ENCODE measurements around the gene C11orf91.

GRCh38 chr11:33664166-33664565 lies 36.5 kb downstream of the C11orf91 start:
- TF ChIP-seq EZH2 (IDR thresholded peaks at IDR 0.05; ENCODE audit: borderline replicate concordance, low read depth, low read length, poor library complexity, severe bottlenecking) (no peak), CTCF (conservative IDR thresholded peaks at IDR 0.05; ENCODE audit: low read depth, low read length) (no peak)
